NCI-H2029 treated with DMSO at 0.1 percent for 48 hours (cell line): ENCODE results near the gene SLC25A39.

Experiments
- DNase-seq: peaks from one replicate; lab custom pipeline; 2025; lab: John Stamatoyannopoulos, UW

The SLC25A39 gene

DNA sequence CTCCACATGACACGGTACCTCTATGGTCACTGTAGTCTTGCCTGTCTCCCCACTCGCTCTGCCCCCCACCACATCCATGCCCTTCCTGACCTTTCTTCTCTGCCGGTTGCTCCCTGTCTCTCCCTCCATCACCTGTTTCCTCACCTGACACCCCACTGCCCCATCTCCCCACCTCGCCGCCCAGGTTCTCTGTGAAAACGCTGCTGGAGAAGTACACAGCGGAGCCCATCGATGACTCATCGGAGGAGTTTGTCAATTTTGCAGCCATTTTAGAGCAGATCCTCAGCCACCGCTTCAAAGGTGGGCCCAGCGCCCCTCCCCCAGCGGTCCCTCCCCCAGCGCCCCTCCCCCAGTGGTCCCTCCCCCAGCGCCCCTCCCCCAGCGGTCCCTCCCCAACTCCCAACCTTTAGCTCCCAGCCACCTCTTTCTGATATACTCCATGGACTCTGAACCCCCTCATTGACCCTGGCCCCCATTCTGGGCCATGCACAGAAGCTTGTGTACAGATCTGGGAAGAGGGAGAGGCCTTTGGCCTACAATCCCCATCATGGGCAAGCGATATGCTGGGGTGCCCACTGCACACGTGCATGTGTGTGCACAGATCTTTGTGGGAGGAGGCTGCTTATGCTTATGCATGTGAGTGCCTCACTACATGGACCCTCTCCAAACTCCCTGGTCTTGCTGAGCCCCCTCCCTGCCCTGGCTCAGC lies 12.1 kb downstream of the SLC25A39 start:
- DNase-seq: no peak

DNA sequence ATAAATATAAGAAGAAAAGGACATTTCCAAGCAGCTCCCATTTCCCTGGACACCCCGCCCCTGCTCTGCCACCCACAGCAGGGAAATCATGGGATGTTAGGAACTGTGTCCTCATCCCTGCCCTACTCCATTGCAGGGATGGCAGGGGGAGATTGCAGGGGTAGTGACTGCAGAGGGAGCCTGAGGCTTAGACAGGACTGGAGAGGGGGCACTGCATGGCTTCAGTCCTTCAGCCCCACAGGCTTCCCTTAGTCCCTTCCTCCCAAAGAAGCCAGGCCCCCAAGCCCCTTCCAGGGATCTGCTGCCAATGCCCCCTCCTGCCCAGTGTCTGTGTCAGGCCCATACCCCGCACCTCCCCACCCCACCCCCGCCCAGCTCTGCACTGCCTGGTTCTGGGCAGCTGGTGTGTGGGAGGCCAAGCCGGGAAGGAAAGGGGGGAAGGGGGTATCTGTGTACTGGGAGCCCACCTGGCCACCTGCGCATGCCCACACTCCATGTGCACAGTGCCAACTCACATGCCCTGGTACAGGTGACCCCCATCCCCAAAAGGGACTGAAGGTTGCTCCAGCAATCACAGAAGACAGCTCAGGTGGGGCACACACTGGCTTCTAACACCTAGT lies 13.0 kb downstream of the SLC25A39 start:
- no peak for DNase-seq

DNA sequence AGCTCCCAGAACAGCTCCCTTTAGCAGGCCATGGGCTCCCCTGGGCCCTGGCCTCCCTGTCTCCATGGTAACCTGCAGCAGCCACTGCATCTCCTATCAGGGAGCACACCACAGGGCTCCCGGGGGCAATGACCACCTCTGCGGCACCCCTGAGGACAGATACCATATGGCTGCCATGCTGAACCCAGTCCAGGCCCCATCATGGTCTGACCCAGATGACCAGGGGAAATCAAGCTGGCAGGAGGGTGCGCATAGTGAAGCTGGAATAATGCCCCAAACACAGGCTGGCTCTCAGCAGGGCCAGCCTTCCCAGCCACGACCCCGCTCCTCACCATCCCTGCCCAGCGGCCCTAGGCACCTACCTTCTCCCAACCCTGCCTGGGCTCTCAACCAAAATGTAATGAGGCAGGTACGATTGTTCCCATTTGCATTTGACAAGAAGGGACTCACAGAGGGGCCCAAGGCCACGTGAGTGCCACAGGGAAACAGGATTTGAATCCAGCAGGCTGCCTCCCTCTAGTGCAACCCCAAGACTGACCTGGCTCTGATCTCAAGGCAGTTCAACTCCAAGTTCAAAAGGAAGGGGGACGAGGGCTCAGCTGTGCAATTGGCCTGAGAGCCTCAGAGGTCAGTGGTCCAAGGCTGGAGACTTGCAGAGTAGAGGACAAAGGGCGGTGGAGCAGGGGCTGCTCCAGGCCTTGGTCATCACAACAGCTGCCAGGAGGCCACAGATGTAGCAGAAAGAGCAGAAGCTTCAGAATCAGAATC lies 13.8 kb downstream of the SLC25A39 start:
- DNase-seq: no peak

DNA sequence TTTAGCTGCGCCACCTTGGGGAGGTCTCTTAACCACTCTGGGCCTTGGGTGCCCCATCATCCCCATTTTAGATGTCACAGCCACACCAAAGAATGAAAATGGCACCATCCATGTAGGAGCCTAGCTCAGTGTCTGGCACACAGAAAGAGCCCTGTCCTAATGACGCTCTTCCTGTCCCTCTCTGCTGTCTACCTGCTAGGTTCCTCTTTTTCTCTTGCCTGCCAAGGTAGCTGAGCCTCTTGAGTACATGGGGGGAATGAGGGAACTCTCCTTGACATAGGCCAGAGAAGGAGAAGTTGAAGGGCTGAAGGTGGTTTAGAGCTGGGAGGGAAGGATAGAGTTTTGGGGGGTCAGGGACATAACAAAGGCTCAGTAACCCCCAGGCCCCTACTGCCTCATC lies 14.4 kb downstream of the SLC25A39 start:
- no peak for DNase-seq

DNA sequence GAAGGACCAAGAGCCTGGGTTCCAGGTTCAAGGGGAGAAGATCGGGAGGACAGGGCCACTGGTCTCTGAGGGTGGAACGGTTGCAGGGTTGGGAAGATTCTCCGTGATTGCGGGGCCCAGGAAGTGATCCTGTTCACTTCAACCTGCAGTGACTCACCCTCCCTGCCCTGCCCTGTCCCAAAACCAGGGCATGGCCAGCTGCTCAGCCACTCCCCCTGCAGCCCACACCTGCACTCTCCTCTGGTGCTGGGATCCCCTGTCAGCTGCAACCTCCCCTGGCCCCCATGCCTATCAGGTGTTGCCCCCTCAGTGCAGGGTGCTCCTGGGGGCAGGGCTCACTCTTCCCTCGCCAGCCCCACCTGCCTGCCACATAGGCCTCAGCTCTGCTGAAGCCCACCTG lies 15.2 kb downstream of the SLC25A39 start:
- DNase-seq: no peak

DNA sequence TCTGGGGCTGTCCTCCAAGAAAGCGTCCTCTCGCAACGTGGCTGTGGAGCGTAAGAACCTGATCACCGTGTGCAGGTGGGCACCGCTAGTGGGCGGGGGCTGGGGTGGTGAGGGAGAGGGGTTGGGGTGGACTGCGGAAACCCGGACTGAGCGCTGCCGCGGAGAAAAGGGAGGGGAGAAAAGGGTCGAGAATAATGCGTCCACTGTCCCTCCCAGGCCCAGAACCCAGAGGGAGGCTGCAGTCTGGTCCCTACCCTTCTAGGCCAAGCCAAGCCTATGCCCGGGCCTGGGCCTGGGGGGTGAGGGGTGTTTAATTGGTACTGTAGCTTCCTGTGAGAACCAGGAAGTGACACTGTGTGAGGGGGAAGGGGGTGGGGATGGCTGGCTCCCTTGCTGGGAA lies 15.8 kb downstream of the SLC25A39 start:
- DNase-seq: no peak

DNA sequence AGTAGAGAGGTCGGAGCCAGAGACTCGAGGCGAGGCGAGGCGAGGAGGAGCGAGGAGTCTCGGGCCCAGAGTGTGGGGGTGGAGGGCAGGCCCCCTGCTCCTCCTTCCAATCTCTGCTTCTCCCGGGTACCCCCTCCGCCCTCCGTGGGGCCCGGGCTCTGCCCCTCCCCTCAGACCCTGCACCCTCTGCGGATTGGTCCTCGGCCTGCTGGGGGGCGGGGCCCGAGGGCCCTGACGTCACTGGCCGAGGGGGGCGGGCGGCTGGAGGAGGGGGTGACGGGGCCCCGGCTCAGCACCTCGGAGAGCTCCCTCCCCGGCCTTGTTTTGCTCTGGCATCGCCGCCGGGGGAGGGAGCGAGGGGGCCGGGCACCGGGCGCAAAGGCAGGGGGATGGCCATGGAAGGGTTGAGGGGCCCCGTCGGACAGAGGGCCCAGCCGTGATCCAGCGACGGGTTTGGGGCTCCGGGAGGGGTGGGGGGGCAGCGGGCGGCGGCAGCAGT lies 16.3 kb downstream of the SLC25A39 start, which contains the start of gene RUNDC3A:
Gene RUNDC3A (plus strand): TSS at position 282 of the 499 bp plus-strand sequence. CDS start 232 bp downstream, outside the sequence.
- peak; percentile 8 for DNase-seq

DNA sequence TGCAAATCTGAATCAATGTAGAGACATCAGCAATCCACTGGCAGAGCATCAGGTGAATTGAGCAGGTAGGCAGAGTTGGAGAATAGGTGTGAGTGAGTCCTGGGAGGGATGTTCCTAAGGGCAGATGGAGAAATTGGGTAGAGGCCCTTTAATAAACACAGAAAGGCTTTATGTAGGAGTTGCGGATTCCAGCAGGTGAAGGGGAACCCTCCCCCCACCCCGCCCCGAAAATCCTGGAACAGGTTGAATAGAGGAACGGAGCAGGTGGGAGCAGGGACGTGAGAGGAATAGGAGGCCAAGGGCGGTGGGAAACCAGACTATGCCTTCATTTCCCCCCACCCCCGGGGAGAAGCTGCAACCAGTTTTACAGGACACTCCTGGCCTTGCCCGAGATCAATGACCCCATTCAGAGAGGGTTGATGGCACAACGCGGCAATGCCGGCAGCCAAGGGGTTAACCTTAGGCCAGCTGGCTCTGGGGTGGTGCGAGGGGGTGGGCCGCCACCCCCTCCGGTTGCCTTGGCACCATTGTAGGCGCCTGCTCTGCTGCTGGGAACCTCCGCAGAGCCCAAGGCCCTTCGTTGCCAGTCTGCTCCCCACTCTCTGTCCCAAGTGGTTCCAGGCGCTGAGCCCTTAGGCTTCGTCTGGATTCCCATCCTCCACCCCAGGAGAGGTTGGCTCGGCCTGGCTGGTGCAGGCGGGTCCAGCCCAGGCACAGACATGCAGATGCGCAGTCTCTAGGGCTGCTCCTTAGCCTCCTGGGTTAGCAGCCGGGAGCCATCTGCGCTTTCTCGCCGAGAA lies 17.0 kb downstream of the SLC25A39 start:
- no peak for DNase-seq

DNA sequence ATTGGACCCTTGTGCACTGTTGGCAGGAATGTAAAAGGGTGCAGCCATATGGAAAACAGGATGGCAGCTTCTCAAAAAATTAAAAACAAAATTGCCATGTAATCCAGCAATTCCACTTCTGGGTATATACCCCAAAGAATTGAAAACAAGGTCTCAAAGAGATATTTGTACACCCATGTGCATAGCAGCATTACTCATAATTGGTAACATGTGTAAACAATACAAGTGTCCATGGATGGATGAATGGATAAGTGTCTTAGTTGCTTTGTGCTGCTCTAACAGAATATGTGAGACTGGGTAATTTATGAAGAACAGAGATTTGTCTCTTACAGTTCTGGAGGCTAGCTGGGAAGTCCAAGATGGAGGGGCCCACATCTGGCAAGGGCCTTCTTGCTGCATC lies 20.0 kb downstream of the SLC25A39 start:
- peak; percentile 36 for DNase-seq

DNA sequence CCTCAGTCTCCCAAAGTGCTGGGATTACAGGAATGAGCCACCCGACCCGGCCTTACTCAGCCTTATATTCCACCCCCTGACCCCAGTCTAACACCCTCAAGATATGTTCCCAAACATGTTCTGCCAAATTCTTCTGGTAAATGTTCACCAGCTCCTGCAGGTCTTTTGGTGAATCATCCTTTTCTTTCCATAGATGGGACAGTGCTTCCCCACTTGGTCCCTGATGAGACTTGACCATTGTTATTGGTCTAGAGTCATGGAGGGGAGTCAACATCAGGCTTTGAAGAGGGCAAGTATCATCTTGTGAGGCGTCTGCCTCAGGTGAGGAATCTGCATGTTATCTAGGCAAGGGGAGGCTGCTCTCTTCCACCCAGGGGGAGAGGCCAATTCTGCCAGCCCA lies 26.6 kb downstream of the SLC25A39 start:
- DNase-seq: no peak

DNA sequence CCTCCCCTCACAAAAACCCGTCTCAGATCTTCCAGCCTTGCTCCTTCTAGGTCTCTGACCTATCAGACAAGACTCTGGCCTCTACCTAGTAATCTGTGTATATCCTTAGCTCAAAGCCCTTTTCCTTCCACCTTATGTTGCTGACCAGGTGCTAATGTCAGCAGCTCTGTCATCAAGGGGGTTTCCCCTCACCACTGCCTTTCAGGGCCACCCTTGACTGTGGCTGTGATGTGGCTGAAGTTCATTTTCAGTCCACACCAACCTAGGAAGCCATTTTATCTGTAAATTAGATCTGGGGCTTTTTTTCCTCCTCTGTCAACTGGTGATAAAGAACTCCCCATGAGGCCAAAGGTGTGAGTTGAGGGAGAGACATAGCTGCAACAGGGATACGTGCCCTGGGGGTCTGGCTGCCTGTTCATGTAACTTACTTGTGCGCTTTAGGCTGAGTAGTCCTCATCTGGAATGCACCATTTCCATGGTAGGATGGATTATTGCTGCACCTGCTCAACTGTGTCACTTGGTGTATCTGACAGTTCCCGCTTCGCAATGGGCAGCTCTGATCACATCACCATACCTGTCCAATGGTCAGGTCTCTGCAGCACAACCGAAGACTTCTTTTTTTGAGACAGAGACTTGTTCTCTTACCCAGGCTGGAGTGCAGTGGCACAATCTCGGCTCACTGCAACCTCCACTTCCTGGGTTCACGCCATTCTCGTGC lies 31.0 kb downstream of the SLC25A39 start:
- no peak for DNase-seq

DNA sequence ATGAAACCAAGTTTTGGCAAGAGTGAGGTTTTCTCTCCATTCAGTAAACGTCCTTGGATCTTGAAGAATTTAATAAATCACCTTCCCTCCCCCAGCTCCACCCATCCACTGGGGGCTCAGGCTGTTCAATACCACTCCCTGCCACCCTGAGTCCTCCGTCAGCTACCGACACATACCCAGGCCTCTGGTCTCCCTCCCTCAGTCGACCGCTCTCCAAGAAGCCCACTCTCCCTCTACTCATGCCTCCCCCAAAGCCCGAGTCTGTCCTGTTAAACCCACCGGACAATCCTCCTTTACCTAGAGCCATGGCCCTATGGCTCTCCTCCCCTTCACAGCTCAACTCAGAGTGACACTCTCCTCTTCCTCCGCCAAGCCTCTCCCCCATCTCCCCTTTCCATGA lies 37.0 kb downstream of the SLC25A39 start:
- DNase-seq: no peak

DNA sequence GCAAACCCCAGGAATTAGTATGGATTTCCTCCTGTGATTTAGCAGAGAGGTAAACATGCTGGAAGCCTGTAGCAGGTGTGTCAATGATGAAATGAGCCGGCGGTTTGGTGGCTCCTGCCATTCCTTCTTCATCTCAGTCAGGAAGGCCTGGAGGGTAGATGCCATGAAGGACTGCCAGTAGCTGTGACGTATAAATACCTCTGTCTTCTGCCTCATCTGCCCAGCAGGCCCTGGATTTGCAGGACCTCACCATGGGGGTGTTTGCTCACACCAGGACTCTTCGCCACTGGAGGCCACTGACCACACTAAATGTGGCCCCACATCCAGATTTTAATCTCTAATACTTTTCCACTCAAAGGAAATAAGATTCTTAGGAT lies 40.6 kb downstream of the SLC25A39 start:
- no peak for DNase-seq

DNA sequence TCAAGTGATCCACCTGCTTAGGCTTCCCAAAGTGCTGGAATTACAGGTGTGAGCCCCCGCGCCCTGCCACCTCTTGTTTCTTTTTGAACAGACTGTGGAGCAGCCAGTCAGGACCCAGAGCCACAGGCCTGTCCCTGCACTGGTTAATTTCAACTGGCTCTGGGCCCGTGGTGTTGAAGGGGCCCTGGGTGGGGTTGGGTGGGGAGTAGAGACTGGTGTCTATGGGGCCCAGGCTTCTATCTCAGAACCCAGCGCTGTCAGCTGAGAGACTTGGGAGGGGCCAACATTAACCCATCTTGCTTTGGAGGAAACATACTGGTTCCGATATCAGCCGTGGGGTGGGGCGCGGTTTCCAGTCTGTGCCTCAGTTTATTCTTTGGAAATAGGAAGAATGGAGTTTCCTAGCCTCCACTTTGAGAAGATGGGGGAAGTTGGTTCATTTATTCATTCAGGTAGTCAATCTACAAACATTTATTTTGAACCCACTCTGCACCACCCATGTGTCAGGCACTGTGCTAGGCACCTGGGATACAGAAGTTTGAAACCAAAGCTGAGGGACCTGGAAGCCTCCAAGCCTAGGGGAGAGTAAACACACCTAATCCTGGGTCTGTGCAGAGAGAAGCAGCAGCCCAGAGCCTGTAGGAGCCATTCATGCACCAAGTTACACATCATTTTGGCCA lies 41.1 kb downstream of the SLC25A39 start:
- DNase-seq: no peak

DNA sequence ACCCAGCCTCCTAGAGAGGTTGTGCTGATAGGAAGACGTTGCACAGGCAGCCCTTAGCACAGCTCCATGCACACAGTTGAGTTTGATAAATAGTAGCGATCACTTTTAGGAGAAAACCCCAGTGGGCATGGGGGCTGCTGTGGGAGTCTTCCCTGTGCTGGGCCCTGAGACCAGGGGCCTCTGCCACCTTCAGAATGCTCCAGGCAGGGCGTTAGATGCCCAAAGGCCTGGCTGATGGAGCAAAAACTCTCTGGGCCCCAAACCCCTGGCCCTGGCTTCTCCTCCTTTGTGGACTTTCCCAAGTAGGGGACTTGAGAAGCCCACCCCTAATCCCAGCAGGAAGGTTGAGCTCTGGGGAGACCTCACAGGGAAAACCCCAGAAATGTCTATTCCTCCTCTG lies 42.4 kb downstream of the SLC25A39 start:
- DNase-seq: no peak

DNA sequence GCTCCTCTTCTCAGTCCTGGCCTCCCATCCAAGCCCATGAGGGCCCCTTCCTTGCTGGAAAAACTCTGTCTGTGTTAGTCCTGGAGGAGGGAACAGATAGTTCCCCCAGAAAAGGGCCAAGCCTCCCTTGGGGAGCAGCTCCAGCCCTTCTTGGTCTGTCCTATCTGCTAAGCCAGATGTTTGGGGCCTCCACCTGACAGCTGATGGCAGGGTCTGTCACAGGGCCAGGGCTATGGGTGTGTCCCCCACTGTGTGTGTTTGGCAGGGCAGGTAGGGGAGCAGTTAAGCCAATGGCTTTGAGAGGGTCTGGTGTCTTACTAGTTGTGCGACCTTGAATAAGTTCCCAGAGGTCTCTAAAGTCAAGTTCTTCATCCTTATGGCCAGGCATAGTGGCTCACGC lies 43.1 kb downstream of the SLC25A39 start:
- DNase-seq: no peak

DNA sequence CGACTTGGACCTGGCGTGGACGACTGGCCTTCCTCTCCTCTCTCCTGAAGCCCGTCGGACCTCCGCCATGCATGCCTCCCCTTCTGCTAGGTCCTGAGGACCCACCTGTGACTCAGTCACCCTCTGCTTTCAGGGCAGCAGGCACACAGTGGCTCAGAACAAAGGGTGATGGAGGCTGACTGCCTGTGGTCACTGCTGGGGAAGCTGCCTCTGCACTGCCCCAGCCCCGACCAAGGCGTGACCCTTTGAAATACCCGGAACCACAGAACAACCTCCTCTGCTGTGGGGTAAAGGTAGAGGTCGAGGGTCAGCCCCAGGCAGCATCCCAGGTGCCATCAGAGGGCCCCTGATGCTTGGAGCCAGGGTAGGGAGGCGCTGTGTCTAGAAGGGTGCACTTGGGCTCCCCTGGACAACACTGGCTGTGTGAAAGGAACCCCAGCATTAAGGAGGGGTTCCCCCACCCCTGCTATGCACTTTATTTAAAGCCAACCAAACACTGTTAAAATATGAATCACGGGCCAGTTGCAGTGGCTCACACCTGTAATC lies 44.2 kb downstream of the SLC25A39 start:
- DNase-seq: no peak

DNA sequence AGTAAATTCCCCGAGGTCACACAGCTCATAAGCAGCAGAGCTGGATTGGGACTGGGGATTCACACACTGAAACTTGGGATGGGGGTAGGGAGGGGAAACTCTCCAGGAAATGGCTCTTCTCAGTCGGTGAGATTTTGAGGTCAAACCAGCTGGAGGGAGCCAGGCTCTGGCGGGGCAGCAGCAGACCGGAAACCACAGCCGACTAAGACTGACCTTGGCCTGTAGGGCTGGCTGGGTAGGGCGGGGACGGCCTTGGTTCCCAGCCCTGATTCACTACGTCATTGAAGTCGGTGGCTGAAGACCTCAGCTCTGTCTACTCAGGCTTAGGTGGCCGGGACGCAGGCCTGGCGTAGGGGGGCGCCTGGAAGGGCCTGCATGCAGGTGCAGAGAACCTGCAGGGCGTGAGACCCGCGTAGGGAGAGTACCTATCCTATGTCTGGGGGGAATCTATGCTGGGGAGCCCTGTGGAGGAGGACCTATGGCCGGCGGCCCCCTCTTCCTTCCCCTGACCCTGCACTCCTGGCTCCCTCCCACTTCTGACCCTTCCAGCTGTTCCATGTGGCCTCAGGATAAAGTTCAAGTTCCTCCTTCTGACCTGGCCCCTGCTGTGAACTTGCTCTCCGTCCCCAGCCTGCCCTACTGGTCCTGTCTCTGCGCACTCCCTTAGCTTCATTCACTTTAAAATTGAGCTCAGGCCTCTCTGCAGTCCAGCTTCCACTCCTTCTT lies 44.8 kb downstream of the SLC25A39 start:
- DNase-seq: no peak

DNA sequence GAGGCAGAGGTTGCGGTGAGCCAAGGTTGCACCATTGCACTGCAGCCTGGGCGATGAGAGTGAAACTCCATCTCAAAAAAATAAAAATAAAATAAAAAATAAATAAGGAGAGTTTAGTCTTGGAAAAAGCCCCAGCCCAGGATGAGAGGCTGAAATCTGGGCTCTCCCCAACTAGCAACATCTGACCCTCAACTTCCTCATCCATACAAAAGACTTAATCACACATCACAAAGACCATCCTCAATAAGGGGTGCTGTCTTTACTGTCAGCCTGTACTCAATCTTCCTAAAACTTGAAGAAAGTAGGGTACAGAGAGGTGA lies 45.3 kb downstream of the SLC25A39 start:
- no peak for DNase-seq

DNA sequence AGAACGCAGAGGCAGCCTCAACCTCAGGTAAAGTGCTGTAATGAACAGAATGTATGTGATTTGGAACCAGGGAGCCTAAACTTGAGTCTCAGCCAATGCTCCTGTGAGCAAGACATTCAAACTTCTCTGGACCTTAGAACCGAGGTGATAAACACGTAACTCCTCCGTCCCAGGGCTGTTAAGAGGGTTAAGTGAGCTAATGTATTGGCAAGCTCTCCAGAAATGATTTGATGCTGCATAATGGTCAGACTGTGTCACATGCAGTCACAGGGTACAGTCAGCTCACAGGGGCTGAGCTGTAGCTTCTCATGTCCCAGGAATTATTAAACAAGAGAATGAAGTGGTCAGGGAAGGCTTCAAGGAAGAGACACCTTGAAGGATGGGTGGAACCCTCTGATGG lies 46.6 kb downstream of the SLC25A39 start:
- DNase-seq: no peak
